ENCODE results near the gene CARD6. TPM values are rescaled to one million over a fixed set of nuclear protein-coding genes. Genes with fewer than 3 reads are reported as not detected.

CARD6 gene
- total and polyA plus RNA-seq, 9 of the 15 experiments (the other 6 are each of a cell fraction or from before 2014, with no cell fraction given), result 3.5 to 8.3 (median 5.9) TPM

GRCh38 chr5:40798012-40798800 is 43.0 kb upstream of the CARD6 start, which contains the start of gene PRKAA1 (continued):
- TF ChIP-seq ARID4B (CRISPR knock-in tag; IDR thresholded peaks at IDR 0.05) (peak; percentile 75), SRSF1 (IDR thresholded peaks at IDR 0.05; ENCODE audit: low read depth, low read length) (no peak), MECOM (CRISPR knock-in tag; IDR thresholded peaks at IDR 0.05) (no peak), HMGN3 (IDR thresholded peaks at IDR 0.05; ENCODE audit: borderline replicate concordance, extremely low read depth, insufficient read length, low read depth, low read length) (peak; percentile 85), SMAD4 (CRISPR knock-in tag; conservative IDR thresholded peaks at IDR 0.05) (peak; percentile 84), CBX2 (IDR thresholded peaks at IDR 0.05; ENCODE audit: insufficient read depth, low read length, poor library complexity, severe bottlenecking) (no peak), TRIM24 (IDR thresholded peaks at IDR 0.05) (0 out of 4 replicates have a peak, but pooled peaks of 1 of the 2 experiments have one; percentile 9), CBX1 (IDR thresholded peaks at IDR 0.05; ENCODE audit: low read depth) (peak; percentile 61; the same call in 1 of the 2 replicates), ZNF124 (CRISPR knock-in tag; IDR thresholded peaks at IDR 0.05) (no peak), SMAD3 (CRISPR knock-in tag; conservative IDR thresholded peaks at IDR 0.05) (no peak), PTBP1 (IDR thresholded peaks at IDR 0.05; ENCODE audit: low read depth, low read length) (no peak), ZNF77 (CRISPR knock-in tag; IDR thresholded peaks at IDR 0.05) (no peak), MAFG (tag; conservative IDR thresholded peaks at IDR 0.05) (no peak), GTF2F1 (IDR thresholded peaks at IDR 0.05; ENCODE audit: low read depth, low read length) (0 out of 2 replicates have a peak, but pooled peaks have one; percentile 69), TCF3 (CRISPR knock-in tag; IDR thresholded peaks at IDR 0.05) (no peak)
- TF ChIP-seq, protein P1, sequence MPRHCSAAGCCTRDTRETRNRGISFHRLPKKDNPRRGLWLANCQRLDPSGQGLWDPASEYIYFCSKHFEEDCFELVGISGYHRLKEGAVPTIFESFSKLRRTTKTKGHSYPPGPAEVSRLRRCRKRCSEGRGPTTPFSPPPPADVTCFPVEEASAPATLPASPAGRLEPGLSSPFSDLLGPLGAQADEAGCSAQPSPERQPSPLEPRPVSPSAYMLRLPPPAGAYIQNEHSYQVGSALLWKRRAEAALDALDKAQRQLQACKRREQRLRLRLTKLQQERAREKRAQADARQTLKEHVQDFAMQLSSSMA (CRISPR knock-in tag; IDR thresholded peaks at IDR 0.05), result no peak
- TF ChIP-seq, protein P2, sequence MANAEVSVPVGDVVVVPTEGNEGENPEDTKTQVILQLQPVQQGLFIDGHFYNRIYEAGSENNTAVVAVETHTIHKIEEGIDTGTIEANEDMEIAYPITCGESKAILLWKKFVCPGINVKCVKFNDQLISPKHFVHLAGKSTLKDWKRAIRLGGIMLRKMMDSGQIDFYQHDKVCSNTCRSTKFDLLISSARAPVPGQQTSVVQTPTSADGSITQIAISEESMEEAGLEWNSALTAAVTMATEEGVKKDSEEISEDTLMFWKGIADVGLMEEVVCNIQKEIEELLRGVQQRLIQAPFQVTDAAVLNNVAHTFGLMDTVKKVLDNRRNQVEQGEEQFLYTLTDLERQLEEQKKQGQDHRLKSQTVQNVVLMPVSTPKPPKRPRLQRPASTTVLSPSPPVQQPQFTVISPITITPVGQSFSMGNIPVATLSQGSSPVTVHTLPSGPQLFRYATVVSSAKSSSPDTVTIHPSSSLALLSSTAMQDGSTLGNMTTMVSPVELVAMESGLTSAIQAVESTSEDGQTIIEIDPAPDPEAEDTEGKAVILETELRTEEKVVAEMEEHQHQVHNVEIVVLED (CRISPR knock-in tag; IDR thresholded peaks at IDR 0.05), result peak; percentile 82
